Measurements from ENCODE around the gene ERGIC1. TPM values are rescaled to one million over a fixed set of nuclear protein-coding genes. Genes with fewer than 3 reads are reported as not detected.

Gene ERGIC1
- total RNA-seq, 2 donors from 2014 or later = 46.5 to 93.1 TPM

- TF ChIP-seq POLR2A (IDR thresholded peaks at IDR 0.05) = peak in 2 of 3 donors; percentile 28 to 40
- TF ChIP-seq, protein P1, sequence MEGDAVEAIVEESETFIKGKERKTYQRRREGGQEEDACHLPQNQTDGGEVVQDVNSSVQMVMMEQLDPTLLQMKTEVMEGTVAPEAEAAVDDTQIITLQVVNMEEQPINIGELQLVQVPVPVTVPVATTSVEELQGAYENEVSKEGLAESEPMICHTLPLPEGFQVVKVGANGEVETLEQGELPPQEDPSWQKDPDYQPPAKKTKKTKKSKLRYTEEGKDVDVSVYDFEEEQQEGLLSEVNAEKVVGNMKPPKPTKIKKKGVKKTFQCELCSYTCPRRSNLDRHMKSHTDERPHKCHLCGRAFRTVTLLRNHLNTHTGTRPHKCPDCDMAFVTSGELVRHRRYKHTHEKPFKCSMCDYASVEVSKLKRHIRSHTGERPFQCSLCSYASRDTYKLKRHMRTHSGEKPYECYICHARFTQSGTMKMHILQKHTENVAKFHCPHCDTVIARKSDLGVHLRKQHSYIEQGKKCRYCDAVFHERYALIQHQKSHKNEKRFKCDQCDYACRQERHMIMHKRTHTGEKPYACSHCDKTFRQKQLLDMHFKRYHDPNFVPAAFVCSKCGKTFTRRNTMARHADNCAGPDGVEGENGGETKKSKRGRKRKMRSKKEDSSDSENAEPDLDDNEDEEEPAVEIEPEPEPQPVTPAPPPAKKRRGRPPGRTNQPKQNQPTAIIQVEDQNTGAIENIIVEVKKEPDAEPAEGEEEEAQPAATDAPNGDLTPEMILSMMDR (IDR thresholded peaks at IDR 0.05) = peak in 6 of 7 experiments; percentile 12 to 47 (median 42)
- Histone ChIP-seq H3K4me3 (no peak overlapping the region), H3K27ac (peak overlapping the region; percentile 98 to 100 (median 99)), H3K4me1 (peaks cover 71% of the 10 kb centered on the region), H3K36me3 (replicated peaks in 1 of 2; ENCODE audit: insufficient read depth in 1 of 2, low read depth in 2 of 2) (no peaks in the 10 kb centered on the region), H3K9me3 (no peaks in the 10 kb centered on the region), H3K27me3 (no peaks in the 10 kb centered on the region)
- ATAC-seq = peak; percentile 22
- peak; percentile 79 to 87 (median 84) for DNase-seq
- intact Hi-C loops (cut with DNase I) = no loop called here
- WGBS, 2 donors = 46 to 58% methylated on average over 23 to 25 of the region's 25 CpGs
Observed at GRCh38 chr5:172902497-172903472, 68.7 kb downstream of the ERGIC1 start.

GRCh38 chr5:172903790-172904189 is 69.7 kb downstream of the ERGIC1 start:
- DNase-seq = peak; percentile 76 to 85 (median 78)
- no peaks in the 10 kb centered on the region for H3K9me3 ChIP-seq
- peak overlapping the region; percentile 98 to 100 (median 99) for H3K27ac ChIP-seq

DNA sequence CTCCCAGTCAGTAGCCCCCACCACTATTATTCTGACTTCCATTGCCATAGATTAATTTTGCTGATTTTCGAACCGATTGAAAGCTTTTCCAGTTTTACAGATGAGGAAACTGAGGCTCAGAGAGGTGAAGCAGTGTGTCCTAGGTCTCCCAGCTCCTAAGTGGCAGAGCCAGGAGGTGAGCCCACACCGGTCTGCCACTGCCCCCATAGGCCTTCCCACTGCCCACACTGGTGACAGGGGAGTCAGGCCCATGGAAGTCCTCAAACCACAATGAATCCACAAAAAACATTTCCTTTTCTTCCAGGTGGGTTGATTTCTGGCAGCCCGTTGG is 70.2 kb downstream of the ERGIC1 start:
- Histone ChIP-seq H3K27me3 (no peaks in the 10 kb centered on the region), H3K4me1 (peaks cover 71% of the 10 kb centered on the region), H3K4me3 (no peak overlapping the region), H3K36me3 (replicated peaks in 1 of 2; ENCODE audit: insufficient read depth in 1 of 2, low read depth in 2 of 2) (no peaks in the 10 kb centered on the region), H3K9me3 (no peaks in the 10 kb centered on the region), H3K27ac (peak overlapping the region; percentile 98 to 100 (median 99))
- 46 to 75% methylated on average over 3 to 4 of the region's 4 CpGs for WGBS, 2 donors
- no peak for TF ChIP-seq POLR2A (IDR thresholded peaks at IDR 0.05)
- TF ChIP-seq, protein P1 (IDR thresholded peaks at IDR 0.05) = no peak
- intact Hi-C loops (cut with DNase I) = no loop called here
- no peak for ATAC-seq
- no peak for DNase-seq

More at GRCh38 chr5:172903790-172904189, 69.7 kb downstream of the ERGIC1 start:
- H3K4me3 ChIP-seq = no peak overlapping the region
- peaks cover 71% of the 10 kb centered on the region for H3K4me1 ChIP-seq
- ATAC-seq = no peak
- 35 to 38% methylated on average over 4 of the region's 4 CpGs for WGBS, 2 donors
- TF ChIP-seq, protein P1 (IDR thresholded peaks at IDR 0.05) = no peak
- no peak for TF ChIP-seq POLR2A (IDR thresholded peaks at IDR 0.05)
- H3K27me3 ChIP-seq = no peaks in the 10 kb centered on the region
- no peaks in the 10 kb centered on the region for H3K36me3 ChIP-seq (replicated peaks in 1 of 2; ENCODE audit: insufficient read depth in 1 of 2, low read depth in 2 of 2)
- intact Hi-C loops (cut with DNase I) = no loop called here

DNA sequence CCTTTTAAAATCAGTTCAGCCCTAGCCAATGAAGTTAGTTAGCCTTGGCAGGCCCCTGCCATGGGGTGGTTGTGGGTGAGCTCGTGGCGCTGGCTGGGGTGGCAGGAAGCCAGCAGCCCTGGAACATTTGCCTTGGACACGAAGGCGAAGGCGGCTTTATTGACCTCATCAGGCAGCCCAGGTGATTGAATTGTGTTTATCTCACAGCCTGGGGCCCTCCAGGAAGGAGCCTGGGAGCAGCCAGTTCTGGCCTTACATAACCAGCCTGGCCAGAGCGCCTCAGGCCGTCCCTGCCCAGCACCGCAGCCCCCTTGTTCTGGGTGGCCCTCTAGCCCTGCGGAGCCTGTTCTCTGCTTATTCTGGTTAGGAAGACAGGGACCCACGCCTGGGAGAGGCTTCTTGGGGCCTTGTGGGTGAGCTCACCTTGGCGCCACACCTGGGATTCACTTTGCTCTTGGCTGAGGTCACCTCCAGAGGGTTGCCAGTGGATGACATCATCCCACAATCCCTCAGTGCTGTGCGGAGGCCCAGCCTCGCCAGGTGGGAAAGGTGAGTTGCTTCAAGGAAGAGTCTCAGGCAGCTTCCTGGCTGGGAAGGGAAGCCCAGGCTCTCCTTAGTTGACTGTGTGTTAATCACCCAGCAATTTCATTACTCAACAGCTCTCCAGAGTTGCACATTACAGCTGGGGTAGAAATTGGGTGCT is 70.7 kb downstream of the ERGIC1 start:
- peak; percentile 80 for ATAC-seq
- Histone ChIP-seq H3K4me3 (no peak overlapping the region), H3K36me3 (replicated peaks in 1 of 2; ENCODE audit: insufficient read depth in 1 of 2, low read depth in 2 of 2) (no peaks in the 10 kb centered on the region), H3K27me3 (no peaks in the 10 kb centered on the region), H3K9me3 (no peaks in the 10 kb centered on the region), H3K4me1 (peaks cover 69% of the 10 kb centered on the region), H3K27ac (peak overlapping the region; percentile 98 to 100 (median 99))
- DNase-seq = peak; percentile 97 to 99 (median 98)
- TF ChIP-seq, protein P1 (IDR thresholded peaks at IDR 0.05) = no peak
- TF ChIP-seq POLR2A (IDR thresholded peaks at IDR 0.05) = peak; percentile 1 to 79 (median 78)
- intact Hi-C loops (cut with DNase I) = no loop called here
- WGBS, 2 donors = 15 to 28% methylated on average over 2 to 13 of the region's 13 CpGs

All from body of pancreas (tissue), 4 donors.